Gastroesophageal sphincter (tissue), 3 donors: Measurements from ENCODE around the gene ABCC9.
"Not testable (repeated sequence)": the region's sequence is repeated elsewhere in the genome, so short reads cannot be mapped to it uniquely, and the experiment has no call there.

ENCODE experiments used
- EP300 ChIP-seq: sonication (generic); formaldehyde crosslinking; IDR thresholded peaks from one replicate; pipeline ENCODE4 v1.6.1; 2017; ENCODE audit warnings: antibody characterized with exemption, mild to moderate bottlenecking
- POLR2A ChIP-seq, 2 donors: fragments of 450-650 bp; IDR thresholded peaks; one replicate each; pipeline ENCODE4 v1.6.1; 2017; ENCODE audit warnings: antibody characterized with exemption in 2 of 2, mild to moderate bottlenecking in 2 of 2, moderate library complexity in 1 of 2
- POLR2AphosphoS5 ChIP-seq: sonication (generic); formaldehyde crosslinking; IDR thresholded peaks from one replicate; pipeline ENCODE4 v1.6.1; 2017; ENCODE audit warnings: antibody characterized with exemption
- TF ChIP-seq, protein P1 (sequence below), 4 experiments: fragments of 200-600 bp in 2 of 4; fragments of 450-650 bp in 2 of 4; sonication (generic) in 1 of 4; IDR thresholded peaks; one replicate each; pipeline ENCODE4 v1.5.1; 2017 to 2019; ENCODE audit warnings: antibody characterized with exemption in 4 of 4, mild to moderate bottlenecking in 2 of 4, moderate library complexity in 2 of 4

- TF ChIP-seq, protein P1, sequence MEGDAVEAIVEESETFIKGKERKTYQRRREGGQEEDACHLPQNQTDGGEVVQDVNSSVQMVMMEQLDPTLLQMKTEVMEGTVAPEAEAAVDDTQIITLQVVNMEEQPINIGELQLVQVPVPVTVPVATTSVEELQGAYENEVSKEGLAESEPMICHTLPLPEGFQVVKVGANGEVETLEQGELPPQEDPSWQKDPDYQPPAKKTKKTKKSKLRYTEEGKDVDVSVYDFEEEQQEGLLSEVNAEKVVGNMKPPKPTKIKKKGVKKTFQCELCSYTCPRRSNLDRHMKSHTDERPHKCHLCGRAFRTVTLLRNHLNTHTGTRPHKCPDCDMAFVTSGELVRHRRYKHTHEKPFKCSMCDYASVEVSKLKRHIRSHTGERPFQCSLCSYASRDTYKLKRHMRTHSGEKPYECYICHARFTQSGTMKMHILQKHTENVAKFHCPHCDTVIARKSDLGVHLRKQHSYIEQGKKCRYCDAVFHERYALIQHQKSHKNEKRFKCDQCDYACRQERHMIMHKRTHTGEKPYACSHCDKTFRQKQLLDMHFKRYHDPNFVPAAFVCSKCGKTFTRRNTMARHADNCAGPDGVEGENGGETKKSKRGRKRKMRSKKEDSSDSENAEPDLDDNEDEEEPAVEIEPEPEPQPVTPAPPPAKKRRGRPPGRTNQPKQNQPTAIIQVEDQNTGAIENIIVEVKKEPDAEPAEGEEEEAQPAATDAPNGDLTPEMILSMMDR (IDR thresholded peaks at IDR 0.05): not testable (repeated sequence)
- TF ChIP-seq EP300; POLR2A (IDR thresholded peaks at IDR 0.05); POLR2AphosphoS5: not testable (repeated sequence)
Measured at GRCh38 chr12:21782723-21783122, 158.5 kb downstream of the ABCC9 start.
